Bronchial epithelial cell (primary cell): ENCODE data around the gene HOGA1. TPM values are rescaled to one million over a fixed set of nuclear protein-coding genes. Genes with fewer than 3 reads are reported as not detected.

Source experiments
- DNase-seq: peaks from one replicate; pipeline ENCODE4 v3.0.0-alpha.2; 2010; ENCODE audit warnings: low read depth
- FAIRE-seq: peaks from 2 replicates; lab custom pipeline; 2011; peaks lifted over from hg19 to GRCh38; lab: Jason Lieb, UNC
- H3K27me3 ChIP-seq: 2 replicates; pipeline ENCODE4 v1.5.1; 2011; ENCODE audit warnings: low read length; ENCODE audit not compliant: control insufficient read depth, insufficient read depth
- H3K36me3 ChIP-seq: 2 replicates; pipeline ENCODE4 v1.5.1; 2011; ENCODE audit warnings: low read length; ENCODE audit not compliant: control insufficient read depth, insufficient read depth
- H3K4me3 ChIP-seq: 2 replicates; pipeline ENCODE4 v1.5.1; 2011; ENCODE audit warnings: mild to moderate bottlenecking, low read depth, low read length, control low read depth
- CTCF ChIP-seq: IDR thresholded peaks from 2 replicates; pipeline ENCODE4 v1.5.1; 2011; ENCODE audit warnings: mild to moderate bottlenecking, moderate library complexity, low read length, control low read depth, inconsistent platforms; ENCODE audit not compliant: insufficient read depth, severe bottlenecking
- total RNA-seq: library from RNA; depleted of rRNA; stranded (reverse); fragments of >200 nt; gene quantifications from 2 replicates; pipeline ENCODE4 v1.2.1, GENCODE V29; 2014

The HOGA1 gene
- total RNA-seq, 1 donor from 2014 or later, result 0.26 TPM

- DNase-seq (peak; percentile 98), FAIRE-seq (peak; percentile 98)
- Histone ChIP-seq H3K4me3 (no peak overlapping the region), H3K27me3 (no peaks in the 10 kb centered on the region), H3K36me3 (peaks cover 3% of the 10 kb centered on the region)
- TF ChIP-seq CTCF, result no peak
Measured at GRCh38 chr10:97571622-97572021, 12.6 kb upstream of the HOGA1 start.

- TF ChIP-seq CTCF, result peak; percentile 99
- Histone ChIP-seq H3K36me3 (peaks cover 3% of the 10 kb centered on the region), H3K4me3 (no peak within 1 kb of the TSS), H3K27me3 (no peaks in the 10 kb centered on the region)
- DNase-seq, result peak; percentile 77
- FAIRE-seq, result no peak
Measured at GRCh38 chr10:97572214-97572989, 11.8 kb upstream of the HOGA1 start, which contains the start of gene ANKRD2. Gene ANKRD2, plus strand, starts transcription at chr10:97572779. Its CDS starts 10 bp downstream, at chr10:97572789.

- Histone ChIP-seq H3K4me3 (no peak overlapping the region), H3K36me3 (peaks cover 2% of the 10 kb centered on the region), H3K27me3 (no peaks in the 10 kb centered on the region)
- no peak for DNase-seq
- no peak for TF ChIP-seq CTCF
- FAIRE-seq, result no peak
Measured at GRCh38 chr10:97573021-97573420, 11.2 kb upstream of the HOGA1 start.

- no peak for DNase-seq
- H3K27me3 ChIP-seq, result no peaks in the 10 kb centered on the region
- FAIRE-seq, result no peak
- H3K36me3 ChIP-seq, result peaks cover 2% of the 10 kb centered on the region
- no peak for TF ChIP-seq CTCF
- no peak overlapping the region for H3K4me3 ChIP-seq
Measured at GRCh38 chr10:97573672-97574071, 10.5 kb upstream of the HOGA1 start.

- Histone ChIP-seq H3K4me3 (no peak overlapping the region), H3K27me3 (no peaks in the 10 kb centered on the region), H3K36me3 (peaks cover 2% of the 10 kb centered on the region)
- peak; percentile 89 for DNase-seq
- TF ChIP-seq CTCF, result no peak
- peak; percentile 97 for FAIRE-seq
Measured at GRCh38 chr10:97574374-97575126, 9.6 kb upstream of the HOGA1 start.
